Mucosa of descending colon (tissue), 3 donors: ENCODE measurements around the gene MAPRE2. TPM values are rescaled to one million over a fixed set of nuclear protein-coding genes. Genes with fewer than 3 reads are reported as not detected.
"Not testable (repeated sequence)": the region's sequence is repeated elsewhere in the genome, so short reads cannot be mapped to it uniquely, and the experiment has no call there.

Experiments
- ATAC-seq: fragments of 200-7000 bp; cut with Tn5 transposase; one replicate; pipeline ENCODE4 v1.9.1; 2020; ENCODE audit warnings: mild to moderate bottlenecking, moderate library complexity
- DNase-seq, 3 donors: peaks; one replicate each; pipeline ENCODE4 v3.0.0-alpha.2; 2020
- H3K36me3 ChIP-seq: fragments of 200-600 bp; one replicate; pipeline ENCODE4 v1.8.0; 2021; ENCODE audit warnings: low read depth, mild to moderate bottlenecking
- H3K4me1 ChIP-seq: fragments of 200-600 bp; one replicate; pipeline ENCODE4 v1.8.0; 2021; ENCODE audit warnings: low read depth, mild to moderate bottlenecking
- H3K4me3 ChIP-seq: fragments of 200-600 bp; one replicate; pipeline ENCODE4 v1.8.0; 2021; ENCODE audit warnings: mild to moderate bottlenecking
- H3K9me3 ChIP-seq: fragments of 200-600 bp; one replicate; pipeline ENCODE4 v1.8.0; 2021; ENCODE audit warnings: mild to moderate bottlenecking
- CTCF ChIP-seq: fragments of 200-600 bp; IDR thresholded peaks from one replicate; pipeline ENCODE4 v1.8.0; 2022; ENCODE audit warnings: antibody characterized with exemption, mild to moderate bottlenecking
- intact Hi-C, 2 donors: fragments of 100-400 bp; cut with DNase I in 1 of 2; cut with micrococcal nuclease in 1 of 2; formaldehyde crosslinking; loops; one replicate each; pipeline versions ENCODE4 v1.11.0 to v1.11.1; 2022; cut with DNase I, micrococcal nuclease
- total RNA-seq, 3 donors: library from RNA; stranded (reverse); fragmentation: NEBNext Ultra II Directional in 2 of 3; extraction: Animal tissue kit (Norgen Biotek cat#: 25700) in 2 of 3; gene quantifications; one replicate each; pipeline versions ENCODE4 v1.2.1 to v1.2.4, GENCODE V29; 2021 to 2023
- donor health status: DM: no; HTN: no; CAD: no; lungs with moderate emphysema.
- donor health status: DM: no; HTN: no; CAD: no.
- donor health status: DM: no; HTN: yes; CAD: no.

The MAPRE2 gene
- total RNA-seq, 3 donors from 2014 or later: 26.4 to 31.3 (median 27.3) TPM

GRCh38 chr18:35141567-35142274 is 100.5 kb downstream of the MAPRE2 start:
- no peak for TF ChIP-seq CTCF
- Histone ChIP-seq H3K4me1 (no peaks in the 10 kb centered on the region), H3K9me3 (no peaks in the 10 kb centered on the region), H3K36me3 (no peaks in the 10 kb centered on the region), H3K4me3 (no peak overlapping the region)
- intact Hi-C loops: loop anchor here (5.0 to 10.0 kb wide), 2 partner anchors 134 to 137 kb away; no protein-coding TSS in a partner anchor
- ATAC-seq (no peak), DNase-seq (no peak)

GRCh38 chr18:35142275-35142615 is 101.0 kb downstream of the MAPRE2 start:
- DNase-seq (no peak), ATAC-seq (no peak)
- H3K9me3 ChIP-seq: no peaks in the 10 kb centered on the region
- H3K4me1 ChIP-seq: no peaks in the 10 kb centered on the region
- H3K4me3 ChIP-seq: no peak overlapping the region
- TF ChIP-seq CTCF: no peak
- H3K36me3 ChIP-seq: no peaks in the 10 kb centered on the region
- intact Hi-C loops: loop anchor here (5.0 to 10.0 kb wide), 2 partner anchors 135 to 137 kb away; no protein-coding TSS in a partner anchor

- ATAC-seq: peak; percentile 87
- no peaks in the 10 kb centered on the region for H3K4me1 ChIP-seq
- peak; percentile 47 for TF ChIP-seq CTCF
Observed at GRCh38 chr18:35143622-35144596, 102.7 kb downstream of the MAPRE2 start.

GRCh38 chr18:35144698-35145097 is 103.5 kb downstream of the MAPRE2 start:
- H3K36me3 ChIP-seq: no peaks in the 10 kb centered on the region
- H3K4me3 ChIP-seq: no peak overlapping the region
- DNase-seq (no peak), ATAC-seq (no peak)
- H3K9me3 ChIP-seq: no peaks in the 10 kb centered on the region
- TF ChIP-seq CTCF: no peak
- intact Hi-C loops: loop anchor here (5.0 to 10.0 kb wide), 2 partner anchors 137 to 140 kb away; no protein-coding TSS in a partner anchor
- H3K4me1 ChIP-seq: no peaks in the 10 kb centered on the region

More at GRCh38 chr18:35143622-35144596, 102.7 kb downstream of the MAPRE2 start:
- Histone ChIP-seq H3K9me3 (no peaks in the 10 kb centered on the region), H3K36me3 (no peaks in the 10 kb centered on the region), H3K4me3 (no peak overlapping the region)
- DNase-seq: peak in 2 of 3 donors; percentile 50 to 76
- intact Hi-C loops: loop anchor here (5.0 to 10.0 kb wide), 2 partner anchors 137 to 139 kb away; no protein-coding TSS in a partner anchor

GRCh38 chr18:35150195-35150594 is 109.0 kb downstream of the MAPRE2 start:
- H3K36me3 ChIP-seq, intact Hi-C loops, H3K4me3 ChIP-seq, H3K9me3 ChIP-seq, H3K4me1 ChIP-seq, DNase-seq, ATAC-seq: not testable (repeated sequence)
